ENCODE results near the gene CYYR1. TPM values are rescaled to one million over a fixed set of nuclear protein-coding genes. Genes with fewer than 3 reads are reported as not detected.
"Not testable (repeated sequence)": the region's sequence is repeated elsewhere in the genome, so short reads cannot be mapped to it uniquely, and the experiment has no call there.

The CYYR1 gene
- total RNA-seq, 1 experiment from 2014 or later = not detected

DNA sequence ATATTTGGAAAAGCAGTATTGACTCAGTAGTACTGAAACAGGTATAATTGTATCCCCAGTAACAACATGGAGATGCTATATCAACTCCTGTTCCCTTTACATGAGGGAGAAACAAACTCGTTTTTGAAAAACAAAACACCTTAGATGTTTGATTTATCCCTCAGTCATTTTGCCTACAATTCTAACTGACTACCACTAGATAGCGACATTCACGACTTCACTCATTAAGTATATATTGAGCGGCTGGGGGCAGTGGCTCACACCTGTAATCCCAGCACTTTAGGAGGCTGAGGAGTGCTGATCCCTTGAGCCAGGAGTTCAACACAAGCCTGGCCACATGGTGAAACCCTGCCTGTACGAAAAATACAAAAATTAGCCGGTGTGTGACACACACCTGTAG is 83.3 kb downstream of the CYYR1 start:
- no peak for DNase-seq (ENCODE audit: low spot score)

DNA sequence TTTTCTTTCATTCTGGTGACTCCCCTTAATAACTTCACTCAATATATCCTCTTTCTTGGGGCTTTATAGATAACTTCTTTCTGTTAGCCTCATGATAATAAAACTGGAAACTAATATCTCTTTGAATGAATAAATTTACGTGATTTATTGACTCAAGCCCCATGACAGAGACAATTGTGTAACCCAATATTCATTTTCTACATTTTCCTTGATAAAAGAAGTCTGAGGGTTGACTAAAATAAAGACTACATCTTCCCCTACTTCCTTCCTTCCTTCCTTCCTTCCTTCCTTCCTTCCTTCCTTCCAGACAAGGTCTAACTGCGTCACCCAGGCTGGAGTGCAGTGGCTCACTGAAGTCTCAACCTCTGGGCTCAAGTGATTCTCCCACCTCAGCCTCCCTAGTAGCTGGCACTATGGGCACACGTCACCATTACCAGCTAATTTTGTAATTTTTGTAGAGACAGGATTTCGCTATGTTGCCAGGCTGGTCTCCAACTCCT is 85.1 kb downstream of the CYYR1 start:
- no peak for DNase-seq (ENCODE audit: low spot score)

DNA sequence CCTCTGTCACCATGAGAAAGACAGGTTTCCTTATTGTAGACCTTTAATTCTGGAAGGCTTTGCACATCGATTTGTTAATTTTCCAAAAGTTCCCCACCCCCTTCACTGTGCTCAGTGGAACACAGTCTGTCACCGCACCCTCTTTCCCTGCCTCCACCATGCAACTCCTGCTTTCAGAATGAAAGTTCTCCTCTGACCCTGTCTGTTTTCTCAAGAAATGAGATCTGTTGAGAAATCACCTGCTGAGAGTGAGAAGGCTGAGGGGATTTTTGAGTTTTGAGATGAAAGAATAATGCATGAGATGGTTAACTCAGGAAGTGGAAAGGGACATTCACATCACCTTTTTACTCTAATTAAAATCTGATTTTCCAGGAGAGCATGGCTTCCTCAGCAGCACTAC is 99.6 kb downstream of the CYYR1 start:
- no peak for DNase-seq (ENCODE audit: low spot score)

DNA sequence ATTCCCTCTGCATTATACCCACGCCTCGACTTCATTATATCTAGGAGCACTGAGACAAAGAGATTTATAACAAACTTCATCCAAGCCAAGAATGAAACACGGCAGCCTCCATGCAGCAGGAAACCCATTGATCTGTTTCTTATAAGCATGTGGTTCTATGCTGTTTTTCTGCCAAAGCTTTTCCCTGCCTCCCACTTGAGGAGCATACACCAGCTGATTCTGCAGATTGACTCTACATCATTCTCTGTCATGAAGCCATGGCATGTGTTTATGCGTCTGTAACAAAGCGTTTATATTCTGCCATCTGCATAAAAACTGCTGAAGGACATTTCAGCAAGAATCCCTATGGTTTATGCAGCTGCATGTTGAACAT is 102.0 kb downstream of the CYYR1 start:
- DNase-seq (ENCODE audit: low spot score) = no peak

DNA sequence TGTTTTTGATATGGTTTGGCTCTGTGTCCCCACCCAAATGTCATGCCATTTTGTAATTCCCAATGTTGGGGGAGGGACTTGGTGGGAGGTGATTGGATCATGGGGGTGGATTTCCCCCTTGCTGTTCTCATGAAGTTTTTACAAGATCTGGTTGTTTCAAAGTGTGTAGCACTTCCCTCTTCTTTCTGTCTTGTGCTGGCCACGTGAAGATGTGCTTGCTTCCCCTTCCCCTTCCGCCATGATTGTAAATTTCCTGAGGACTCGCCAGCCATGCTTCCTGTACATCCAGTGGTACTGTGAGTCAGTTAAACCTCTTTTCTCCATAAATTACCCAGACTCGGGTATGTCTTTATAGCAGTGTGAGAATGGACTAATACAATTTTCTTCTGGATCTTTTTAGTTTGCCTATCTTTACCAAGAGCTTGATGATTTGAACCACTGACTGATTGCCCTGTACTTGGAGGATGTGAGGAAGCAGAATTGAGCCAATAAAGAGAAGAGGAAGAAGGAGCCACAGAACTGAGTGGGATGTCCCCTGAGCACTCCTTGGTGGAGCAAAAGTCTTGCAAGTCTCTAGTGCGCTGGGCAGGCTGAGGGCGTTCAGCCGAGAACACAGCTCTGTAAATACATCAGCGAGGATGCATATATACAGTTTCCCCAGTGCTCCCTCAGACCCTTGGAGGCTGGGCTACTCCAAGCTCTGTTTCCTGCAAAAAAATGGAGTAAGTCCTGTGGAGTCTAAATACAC is 102.6 kb downstream of the CYYR1 start:
- DNase-seq (ENCODE audit: low spot score) = no peak

DNA sequence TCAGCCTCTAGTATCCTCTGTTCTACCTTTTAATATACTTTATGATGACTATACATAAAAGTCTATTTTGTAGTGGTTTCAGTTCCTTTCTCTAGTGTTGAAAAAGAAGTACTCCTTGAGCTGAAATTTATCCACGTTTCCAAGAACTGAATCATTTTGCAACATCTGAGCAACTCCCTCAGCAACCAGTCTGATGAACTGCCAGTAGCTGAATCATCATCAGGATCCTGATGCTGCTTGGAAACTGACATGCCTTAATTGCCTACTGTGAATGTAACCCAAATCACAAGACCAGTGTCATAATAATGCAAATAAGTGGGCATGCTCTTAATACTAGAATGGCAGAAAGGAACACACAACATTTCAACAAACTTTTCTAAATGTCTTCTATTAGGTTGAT is 103.3 kb downstream of the CYYR1 start:
- peak; percentile 66 for DNase-seq (ENCODE audit: low spot score)

DNA sequence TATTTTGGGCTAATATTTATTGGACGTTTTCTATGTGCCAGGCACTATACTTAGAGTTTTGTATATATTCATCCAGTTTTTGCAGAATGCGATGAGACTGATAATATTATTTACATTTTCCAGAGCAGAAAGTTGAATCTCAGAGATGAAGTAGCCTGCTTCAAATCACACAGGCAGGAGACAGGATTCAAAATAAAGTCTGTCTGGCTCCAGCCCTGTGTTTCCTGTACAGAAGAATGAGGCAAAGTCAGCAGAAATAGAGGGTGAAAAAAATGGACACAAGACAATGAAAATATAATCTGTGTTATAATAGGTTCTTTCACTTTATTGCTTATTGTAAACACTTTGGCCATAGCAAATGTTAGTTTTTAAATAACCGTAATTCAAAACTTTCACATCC is 107.2 kb downstream of the CYYR1 start:
- DNase-seq (ENCODE audit: low spot score) = no peak

DNA sequence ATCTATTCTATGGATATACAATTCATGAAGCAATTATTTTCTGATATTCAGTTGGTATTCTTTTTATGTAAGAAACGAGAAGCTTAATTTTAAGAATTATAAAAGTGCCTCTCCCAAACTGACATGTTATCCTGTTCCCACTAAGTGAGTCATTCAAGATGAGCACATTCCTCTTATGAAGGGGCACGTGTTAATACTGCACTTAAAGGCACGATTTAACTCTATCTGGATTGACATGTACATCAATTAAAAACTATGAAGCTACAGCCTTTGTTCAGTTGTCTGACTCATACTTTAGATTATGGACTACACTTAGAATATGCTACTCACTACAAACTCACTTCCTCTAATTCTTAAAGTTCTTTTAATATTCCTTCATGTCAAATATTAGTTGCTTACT is 111.6 kb downstream of the CYYR1 start:
- peak; percentile 11 for DNase-seq (ENCODE audit: low spot score)

DNA sequence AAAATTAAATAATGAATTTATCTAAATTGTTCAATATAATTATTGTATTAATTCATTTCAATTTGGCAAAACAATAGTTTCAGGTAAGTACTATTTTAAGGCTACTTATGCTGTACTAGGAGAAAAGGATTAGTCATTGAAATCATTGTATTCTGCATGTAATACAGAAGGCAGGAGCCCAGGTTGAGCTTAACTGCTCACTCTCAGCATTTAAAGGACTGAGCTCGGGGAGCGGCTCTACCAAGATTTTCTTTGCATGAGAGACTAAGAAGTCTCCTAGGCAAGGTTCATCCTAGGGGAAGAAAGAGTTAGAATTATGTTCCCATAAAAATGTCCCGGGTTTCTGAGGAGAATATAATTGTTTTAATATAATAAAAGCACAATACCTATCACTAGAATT is 112.5 kb downstream of the CYYR1 start:
- no peak for DNase-seq (ENCODE audit: low spot score)

DNA sequence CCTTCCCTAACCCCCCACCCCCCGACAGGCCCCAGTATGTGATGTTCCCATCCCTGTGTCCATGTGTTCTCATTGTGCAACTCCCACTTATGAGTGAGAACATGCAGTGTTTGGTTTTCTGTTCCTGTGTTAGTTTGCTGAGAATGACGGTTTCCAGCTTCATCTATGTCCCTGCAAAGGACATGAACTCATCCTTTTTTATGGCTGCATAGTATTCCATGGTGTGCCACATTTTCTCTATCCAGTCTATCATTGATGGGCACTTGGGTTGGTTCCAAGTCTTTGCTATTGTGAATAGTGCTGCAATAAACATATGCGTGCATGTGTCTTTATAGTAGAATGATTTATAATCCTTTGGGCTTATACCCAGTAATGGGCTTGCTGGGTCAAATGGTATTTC is 114.2 kb downstream of the CYYR1 start:
- DNase-seq (ENCODE audit: low spot score) = not testable (repeated sequence)

DNA sequence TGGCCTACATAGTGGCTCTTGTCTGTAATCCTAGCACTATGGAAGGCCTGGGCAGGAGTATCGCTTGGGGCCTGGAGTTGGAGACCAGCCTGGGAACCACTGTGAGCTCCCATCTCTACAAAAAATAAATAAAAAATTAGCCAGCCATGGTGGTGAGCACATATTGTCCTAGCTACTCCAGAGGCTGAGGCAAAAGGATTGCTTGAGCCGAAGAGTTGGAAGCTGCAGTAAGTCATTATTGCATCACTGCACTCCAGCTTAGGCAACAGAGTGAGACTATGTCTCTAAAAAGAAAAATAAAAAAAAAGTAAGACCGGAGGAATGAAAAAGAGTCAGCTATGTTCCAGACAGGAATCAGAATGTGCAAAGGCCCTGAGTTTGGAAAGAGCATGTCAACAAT is 115.3 kb downstream of the CYYR1 start:
- DNase-seq (ENCODE audit: low spot score) = no peak

DNA sequence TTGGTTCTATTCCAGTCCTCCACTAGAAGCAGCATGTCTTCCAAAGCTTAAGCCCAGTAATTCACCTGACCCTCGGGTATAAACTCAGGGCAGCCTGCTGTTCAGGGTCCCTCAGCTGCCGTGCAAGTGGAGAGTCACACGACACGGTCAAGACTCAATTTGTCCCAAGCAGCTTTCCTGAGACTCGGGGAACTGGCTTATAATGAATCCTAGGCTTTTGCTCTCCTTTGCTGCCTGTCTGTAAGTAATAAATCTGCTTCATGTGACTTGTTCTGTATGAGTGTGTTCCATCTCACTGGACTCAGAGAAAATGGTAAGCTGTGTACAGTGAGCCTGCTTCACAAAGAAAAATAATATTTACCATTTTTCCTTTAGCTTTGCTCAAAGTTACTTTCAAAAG is 119.8 kb downstream of the CYYR1 start:
- DNase-seq (ENCODE audit: low spot score) = no peak

DNA sequence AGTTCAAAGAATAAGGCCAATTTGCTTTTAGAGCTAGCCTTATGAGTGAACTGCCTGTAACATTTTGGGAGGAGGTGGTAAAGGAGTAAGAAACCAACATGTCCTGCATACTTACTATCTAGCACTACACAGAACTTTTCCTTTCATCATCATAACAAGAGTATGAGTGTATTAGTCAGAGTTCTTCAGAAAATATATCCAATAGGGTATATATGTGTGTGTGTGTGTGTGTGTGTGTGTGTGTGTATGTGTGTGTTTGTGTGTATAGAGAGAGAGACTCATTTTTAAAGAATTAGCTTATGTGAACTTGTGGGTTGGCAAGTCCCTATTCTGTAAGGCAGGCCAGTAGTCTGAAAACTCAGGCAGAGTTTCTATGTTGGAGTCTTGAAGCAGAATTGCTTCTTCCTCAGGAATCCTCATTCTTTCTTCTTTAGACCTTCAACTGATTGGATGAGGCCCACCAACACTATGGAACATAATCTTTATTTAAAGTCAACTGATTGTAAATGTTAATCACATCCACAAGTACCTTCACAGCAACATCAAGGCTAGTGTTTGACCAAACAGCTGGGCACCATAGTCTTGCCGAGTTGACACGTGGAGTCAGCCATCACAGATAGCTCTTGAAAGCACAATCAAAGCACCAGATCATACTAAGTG is 121.9 kb downstream of the CYYR1 start:
- DNase-seq (ENCODE audit: low spot score) = no peak

DNA sequence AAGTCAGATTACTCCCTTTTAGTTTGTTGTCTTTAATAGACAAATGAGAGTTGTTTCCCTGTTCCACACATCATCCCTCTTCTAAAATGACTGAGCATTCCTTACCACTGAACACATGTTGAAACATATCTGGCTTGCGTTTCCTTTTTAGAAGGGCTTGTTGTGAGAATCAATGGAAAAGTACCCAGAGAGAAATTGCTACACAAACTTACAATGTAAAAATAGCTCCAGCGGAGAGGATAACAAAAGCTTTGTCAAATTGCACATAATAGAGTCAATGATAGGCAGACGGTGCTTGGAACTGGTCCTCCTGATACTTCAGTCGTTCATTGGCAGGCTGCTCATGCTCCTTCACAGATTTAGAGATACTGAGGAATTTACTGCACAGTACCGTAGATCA is 123.9 kb downstream of the CYYR1 start:
- DNase-seq (ENCODE audit: low spot score) = no peak

DNA sequence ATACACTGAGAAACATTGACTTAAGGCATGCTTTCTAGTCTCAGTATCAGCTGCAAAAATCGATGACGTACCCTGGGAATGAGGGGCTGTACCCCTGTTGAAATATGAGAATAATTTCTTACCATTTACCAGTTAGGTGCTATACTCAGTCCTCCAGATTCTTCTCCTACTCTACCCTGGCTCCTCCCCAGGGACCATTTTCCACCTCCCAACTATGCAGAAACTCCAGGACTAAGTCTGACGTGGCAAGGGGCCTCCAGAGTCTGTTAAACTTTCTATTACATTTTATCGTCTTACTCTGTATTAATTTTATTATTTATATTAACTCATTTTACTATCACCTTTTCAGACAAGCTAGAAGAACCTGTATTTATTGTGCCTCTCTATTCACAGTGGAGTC is 124.3 kb downstream of the CYYR1 start:
- DNase-seq (ENCODE audit: low spot score) = no peak

DNA sequence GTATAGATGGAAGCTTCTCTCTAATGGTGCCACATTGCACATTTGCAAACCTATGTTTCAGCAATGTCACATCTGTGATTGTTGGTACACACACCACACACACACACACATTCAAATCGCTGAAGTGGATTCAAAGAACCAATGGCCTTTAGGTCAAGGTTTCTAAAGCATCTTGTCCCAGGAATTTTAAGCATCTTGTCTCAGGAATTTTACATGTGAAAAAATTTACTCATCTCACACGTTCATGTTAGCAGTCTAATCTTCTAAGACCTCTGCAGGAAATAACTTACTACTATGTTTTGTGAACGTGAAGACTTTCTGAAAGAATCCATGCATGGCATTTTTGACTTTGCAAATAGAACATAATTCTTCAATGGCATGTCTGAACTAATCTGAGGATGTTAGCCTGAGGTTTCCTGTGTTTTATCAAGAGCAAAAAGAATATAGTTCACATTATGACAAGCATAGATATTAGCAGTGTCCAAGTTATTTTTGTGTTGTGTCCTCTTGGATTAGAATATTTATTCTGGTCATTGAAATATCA is 125.1 kb downstream of the CYYR1 start:
- DNase-seq (ENCODE audit: low spot score) = no peak

DNA sequence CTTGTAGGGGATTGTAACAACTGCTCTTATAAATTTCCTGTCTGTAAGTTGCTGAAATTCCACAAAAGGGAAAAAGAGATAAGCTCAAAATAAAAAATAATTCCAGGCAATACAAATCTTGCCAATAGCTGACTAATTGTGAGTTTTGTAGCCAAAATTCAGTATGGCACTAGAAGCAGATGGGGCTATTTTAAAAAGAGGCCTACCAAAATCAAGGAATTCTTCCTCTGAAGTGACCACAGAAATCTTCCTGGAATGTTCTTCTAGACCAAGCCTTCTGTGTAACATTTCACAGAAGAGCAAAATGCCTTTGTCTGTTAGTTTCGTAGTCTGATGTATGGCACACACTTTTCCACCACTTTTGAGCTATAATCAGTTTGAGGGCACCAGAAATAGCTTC is 127.6 kb downstream of the CYYR1 start:
- DNase-seq (ENCODE audit: low spot score) = peak; percentile 13

DNA sequence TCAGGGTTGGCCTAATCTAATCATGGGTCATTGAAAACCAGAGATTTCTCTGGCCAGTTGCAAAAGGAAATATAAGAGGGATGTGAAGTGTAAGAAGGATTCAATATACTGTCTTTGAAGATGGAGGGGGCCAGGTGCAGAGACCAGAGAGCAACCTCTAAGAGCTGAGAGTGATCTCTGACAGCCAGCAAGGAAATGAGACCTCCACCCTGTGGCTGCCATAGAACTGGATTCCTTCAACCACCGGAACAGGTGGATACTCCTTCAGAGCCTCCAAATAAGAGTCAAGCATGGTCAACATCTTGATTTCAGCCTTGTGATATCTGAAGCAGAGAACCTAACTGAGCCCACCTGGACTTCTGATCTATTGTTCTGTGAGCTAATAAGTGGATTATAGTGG is 128.4 kb downstream of the CYYR1 start:
- DNase-seq (ENCODE audit: low spot score) = no peak

DNA sequence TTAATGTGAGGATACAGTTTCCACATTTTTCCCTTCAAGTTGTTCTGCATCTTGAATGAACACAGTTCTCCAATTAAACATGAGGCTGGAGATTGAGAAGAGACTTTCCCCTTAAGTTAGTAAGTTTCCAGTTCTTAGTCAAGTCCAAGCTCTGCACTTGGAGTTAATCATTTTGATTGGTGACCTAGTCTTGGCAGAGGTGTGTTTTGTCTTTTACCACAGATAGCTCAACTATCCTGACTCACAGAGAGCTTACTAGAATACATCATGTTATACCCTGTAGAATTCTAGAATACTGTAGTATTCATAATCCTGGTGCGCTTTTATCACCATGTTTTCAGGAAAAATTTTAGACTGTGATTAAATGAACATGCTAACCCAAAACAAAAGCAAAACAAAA is 129.2 kb downstream of the CYYR1 start:
- DNase-seq (ENCODE audit: low spot score) = no peak

DNA sequence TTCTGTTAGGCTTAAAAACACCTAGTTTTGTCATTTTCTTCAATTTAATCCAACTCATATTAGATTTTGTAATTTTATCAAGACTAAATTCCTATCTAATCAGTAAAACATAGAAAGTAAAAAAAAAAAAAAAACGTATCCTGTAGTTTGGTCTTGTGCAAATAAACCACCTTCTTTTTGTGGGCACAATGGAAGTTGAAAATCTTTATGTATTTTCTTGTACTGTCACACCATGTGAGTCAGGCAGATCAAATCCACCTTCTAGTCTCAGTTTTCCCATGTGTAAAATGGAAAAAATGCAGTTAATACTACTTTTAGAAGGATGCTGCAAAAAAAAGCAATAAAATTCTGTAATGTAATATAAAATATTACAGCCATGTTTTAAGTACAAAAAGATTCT is 129.8 kb downstream of the CYYR1 start:
- no peak for DNase-seq (ENCODE audit: low spot score)

DNA sequence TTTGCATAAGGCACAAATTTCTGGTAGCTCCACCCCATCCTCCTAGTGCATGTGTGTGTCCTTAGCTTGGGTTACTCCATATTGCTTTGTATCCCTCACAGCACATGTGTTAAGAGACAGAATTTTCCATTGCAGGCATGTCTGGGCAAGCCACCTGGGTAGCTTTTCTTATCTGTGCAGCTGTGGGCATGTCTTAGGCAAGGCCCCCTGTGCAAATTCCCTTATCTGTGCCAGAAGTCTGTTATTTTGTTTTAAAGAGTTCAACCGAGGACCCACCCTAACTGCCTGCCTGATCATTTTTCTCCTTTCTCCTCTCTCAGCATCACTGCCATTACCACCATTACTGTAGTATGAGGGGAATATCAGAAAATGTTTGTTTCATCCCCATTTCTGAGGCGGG is 131.9 kb downstream of the CYYR1 start:
- DNase-seq (ENCODE audit: low spot score) = no peak

DNA sequence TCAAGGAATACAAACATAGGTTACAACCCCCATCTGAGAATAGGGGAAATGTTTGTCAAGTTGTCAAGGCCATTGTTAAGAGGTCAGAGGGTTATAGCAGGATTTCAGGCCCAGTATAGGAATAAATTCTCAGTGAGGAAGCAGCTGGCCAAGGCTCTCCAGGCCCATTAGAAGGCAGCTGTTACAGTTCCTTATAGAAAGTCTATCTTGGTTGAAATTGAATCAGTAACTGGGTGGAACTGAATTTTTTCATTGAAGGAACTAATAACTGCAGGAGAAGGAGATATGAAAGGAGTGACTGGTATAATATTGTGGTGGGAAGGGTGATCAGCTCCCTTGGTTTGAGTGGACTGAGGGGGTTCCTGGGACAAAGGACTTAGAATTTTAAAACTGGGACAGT is 134.1 kb downstream of the CYYR1 start:
- DNase-seq (ENCODE audit: low spot score) = no peak

DNA sequence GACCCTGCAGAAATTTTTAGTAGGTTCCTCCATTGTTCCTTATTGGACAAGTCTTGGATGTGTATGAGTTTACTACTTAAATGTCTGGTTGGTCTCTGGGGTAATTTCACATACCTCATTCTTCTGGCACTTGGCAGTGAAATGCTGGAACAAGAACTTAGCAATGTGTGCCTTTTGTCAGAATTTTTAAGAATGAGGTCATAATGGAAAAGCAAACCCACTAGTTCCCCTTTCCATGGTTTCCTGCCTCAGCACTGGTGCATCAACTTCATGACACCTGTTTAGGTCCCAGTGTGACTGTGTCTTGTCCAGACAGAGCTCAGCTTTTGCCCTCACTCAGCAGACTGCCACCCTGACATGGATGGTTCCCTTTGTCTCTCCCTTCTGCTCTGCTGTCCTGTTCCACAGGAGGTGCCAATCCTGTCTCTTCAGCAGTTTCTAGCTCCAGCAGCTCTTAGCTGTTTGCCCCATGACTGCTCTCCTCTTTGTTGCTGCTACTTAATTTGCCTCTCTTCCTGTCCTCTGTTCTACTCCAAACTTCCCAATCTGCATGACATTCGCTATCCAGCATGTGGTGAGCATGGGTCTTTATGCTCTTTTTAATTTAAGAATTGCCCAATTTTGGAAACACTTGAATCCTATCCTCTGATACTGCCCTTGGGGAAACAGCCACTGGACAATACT is 135.6 kb downstream of the CYYR1 start:
- DNase-seq (ENCODE audit: low spot score) = no peak
